GM10847 (cell line): ENCODE data around the gene WDR37.

Experiments
- POLR2A ChIP-seq: IDR thresholded peaks from 2 replicates; pipeline ENCODE4 v1.6.1; 2011; ENCODE audit not compliant: insufficient read length; ENCODE audit errors: extremely low read depth

The WDR37 gene

GRCh38 chr10:1086787-1087186, 30.6 kb downstream of the WDR37 start:
- no peak for TF ChIP-seq POLR2A

GRCh38 chr10:1089017-1089689, 33.0 kb downstream of the WDR37 start:
- TF ChIP-seq POLR2A: no peak

GRCh38 chr10:1090696-1091095, 34.5 kb downstream of the WDR37 start:
- no peak for TF ChIP-seq POLR2A

- no peak for TF ChIP-seq POLR2A
Observed at GRCh38 chr10:1093696-1094095, 37.5 kb downstream of the WDR37 start.

- no peak for TF ChIP-seq POLR2A
Observed at GRCh38 chr10:1094112-1095057, 38.2 kb downstream of the WDR37 start.

GRCh38 chr10:1095498-1095897, 39.3 kb downstream of the WDR37 start:
- TF ChIP-seq POLR2A: no peak

GRCh38 chr10:1096287-1096889, 40.2 kb downstream of the WDR37 start:
- no peak for TF ChIP-seq POLR2A

GRCh38 chr10:1097436-1097835, 41.3 kb downstream of the WDR37 start:
- no peak for TF ChIP-seq POLR2A

GRCh38 chr10:1100143-1100542, 44.0 kb downstream of the WDR37 start:
- no peak for TF ChIP-seq POLR2A

GRCh38 chr10:1100691-1101368, 44.6 kb downstream of the WDR37 start:
- TF ChIP-seq POLR2A: no peak

GRCh38 chr10:1101946-1102345, 45.8 kb downstream of the WDR37 start:
- TF ChIP-seq POLR2A: no peak

GRCh38 chr10:1102416-1102815, 46.2 kb downstream of the WDR37 start:
- no peak for TF ChIP-seq POLR2A

GRCh38 chr10:1102831-1103230, 46.6 kb downstream of the WDR37 start:
- TF ChIP-seq POLR2A: no peak

- TF ChIP-seq POLR2A: no peak
Observed at GRCh38 chr10:1103551-1103950, 47.4 kb downstream of the WDR37 start.

GRCh38 chr10:1104971-1105370, 48.8 kb downstream of the WDR37 start:
- no peak for TF ChIP-seq POLR2A

- no peak for TF ChIP-seq POLR2A
Observed at GRCh38 chr10:1107004-1107403, 50.8 kb downstream of the WDR37 start.

GRCh38 chr10:1107679-1108078, 51.5 kb downstream of the WDR37 start:
- TF ChIP-seq POLR2A: no peak
